Measurements from ENCODE around the gene KLK5.
"Not testable (repeated sequence)": the region's sequence is repeated elsewhere in the genome, so short reads cannot be mapped to it uniquely, and the experiment has no call there.

Gene KLK5

GRCh38 chr19:50922317-50922853 is 30.5 kb downstream of the KLK5 start:
- peak; percentile 78 for DNase-seq (ENCODE audit: low read depth, low spot score)

- DNase-seq (ENCODE audit: low read depth, low spot score) = no peak
Observed at GRCh38 chr19:50921426-50922316, 31.2 kb downstream of the KLK5 start.

- no peak for DNase-seq (ENCODE audit: low read depth, low spot score)
Observed at GRCh38 chr19:50916069-50916468, 36.8 kb downstream of the KLK5 start.

- DNase-seq (ENCODE audit: low read depth, low spot score) = no peak
Observed at GRCh38 chr19:50912727-50913716, 39.8 kb downstream of the KLK5 start.

- no peak for DNase-seq (ENCODE audit: low read depth, low spot score)
Observed at GRCh38 chr19:50912102-50912599, 40.7 kb downstream of the KLK5 start.

- DNase-seq (ENCODE audit: low read depth, low spot score) = no peak
Observed at GRCh38 chr19:50911206-50912101, 41.4 kb downstream of the KLK5 start, which contains the start of gene KLK4. TSS of gene KLK4 (minus strand) at chr19:50911395. CDS start at chr19:50910738, 657 bp downstream.

- DNase-seq (ENCODE audit: low read depth, low spot score) = no peak
Observed at GRCh38 chr19:50910722-50911121, 42.1 kb downstream of the KLK5 start.

- no peak for DNase-seq (ENCODE audit: low read depth, low spot score)
Observed at GRCh38 chr19:50909240-50910070, 43.4 kb downstream of the KLK5 start.

GRCh38 chr19:50908336-50908735 is 44.5 kb downstream of the KLK5 start:
- no peak for DNase-seq (ENCODE audit: low read depth, low spot score)

GRCh38 chr19:50906217-50906616 is 46.6 kb downstream of the KLK5 start:
- DNase-seq (ENCODE audit: low read depth, low spot score) = no peak

GRCh38 chr19:50902640-50903039 is 50.2 kb downstream of the KLK5 start:
- DNase-seq (ENCODE audit: low read depth, low spot score) = no peak

GRCh38 chr19:50899569-50899968 is 53.3 kb downstream of the KLK5 start:
- no peak for DNase-seq (ENCODE audit: low read depth, low spot score)

GRCh38 chr19:50898018-50898417 is 54.8 kb downstream of the KLK5 start:
- no peak for DNase-seq (ENCODE audit: low read depth, low spot score)

GRCh38 chr19:50897612-50898011 is 55.2 kb downstream of the KLK5 start:
- no peak for DNase-seq (ENCODE audit: low read depth, low spot score)

- DNase-seq (ENCODE audit: low read depth, low spot score) = no peak
Observed at GRCh38 chr19:50897191-50897607, 55.6 kb downstream of the KLK5 start.

GRCh38 chr19:50896591-50897190 is 56.1 kb downstream of the KLK5 start:
- no peak for DNase-seq (ENCODE audit: low read depth, low spot score)

GRCh38 chr19:50896089-50896590 is 56.7 kb downstream of the KLK5 start:
- DNase-seq (ENCODE audit: low read depth, low spot score) = not testable (repeated sequence)

- no peak for DNase-seq (ENCODE audit: low read depth, low spot score)
Observed at GRCh38 chr19:50894478-50895356, 58.1 kb downstream of the KLK5 start.
